Measurements from ENCODE around the gene IL19. TPM values are rescaled to one million over a fixed set of nuclear protein-coding genes. Genes with fewer than 3 reads are reported as not detected.

IL19 gene, protein sequence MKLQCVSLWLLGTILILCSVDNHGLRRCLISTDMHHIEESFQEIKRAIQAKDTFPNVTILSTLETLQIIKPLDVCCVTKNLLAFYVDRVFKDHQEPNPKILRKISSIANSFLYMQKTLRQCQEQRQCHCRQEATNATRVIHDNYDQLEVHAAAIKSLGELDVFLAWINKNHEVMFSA
- not detected in 2 replicates for total RNA-seq
- long read RNA-seq, result 0 reads

- no peak for DNase-seq (ENCODE audit: low read depth, low spot score)
- TF ChIP-seq CTCF (conservative IDR thresholded peaks at IDR 0.05), result no peak
- Mint-ChIP-seq H3K4me3 (no peak within 1 kb of the TSS), H3K4me1 (peaks cover 26% of the 10 kb centered on the region), H3K27ac (ENCODE audit: unreplicated experiment) (no peak within 1 kb of the TSS), H3K36me3 (ENCODE audit: low read depth) (no peaks in the 10 kb centered on the region), H3K27me3 (ENCODE audit: low read depth) (no peaks in the 10 kb centered on the region), H3K9me3 (no peaks in the 10 kb centered on the region)
Measured at GRCh38 chr1:206770531-206771337, at the start of gene IL19. Gene IL19 (plus strand): TSS chr1:206770773. CDS start chr1:206836663, 65,890 bp downstream.

GRCh38 chr1:206721454-206721853 is 49.1 kb upstream of the IL19 start:
- Mint-ChIP-seq H3K4me3 (no peak overlapping the region), H3K4me1 (peaks cover 19% of the 10 kb centered on the region), H3K27ac (ENCODE audit: unreplicated experiment) (no peak overlapping the region), H3K36me3 (ENCODE audit: low read depth) (no peaks in the 10 kb centered on the region), H3K9me3 (no peaks in the 10 kb centered on the region), H3K27me3 (ENCODE audit: low read depth) (no peaks in the 10 kb centered on the region)
- TF ChIP-seq CTCF (conservative IDR thresholded peaks at IDR 0.05), result no peak
- no peak for DNase-seq (ENCODE audit: low read depth, low spot score)

GRCh38 chr1:206722751-206723461 is 47.7 kb upstream of the IL19 start:
- TF ChIP-seq CTCF (conservative IDR thresholded peaks at IDR 0.05), result no peak
- Mint-ChIP-seq H3K4me1 (peaks cover 16% of the 10 kb centered on the region), H3K4me3 (no peak overlapping the region), H3K27ac (ENCODE audit: unreplicated experiment) (no peak overlapping the region), H3K9me3 (no peaks in the 10 kb centered on the region), H3K36me3 (ENCODE audit: low read depth) (no peaks in the 10 kb centered on the region), H3K27me3 (ENCODE audit: low read depth) (no peaks in the 10 kb centered on the region)
- DNase-seq (ENCODE audit: low read depth, low spot score), result no peak

- no peak for TF ChIP-seq CTCF (conservative IDR thresholded peaks at IDR 0.05)
- Mint-ChIP-seq H3K27ac (ENCODE audit: unreplicated experiment) (no peak overlapping the region), H3K27me3 (ENCODE audit: low read depth) (no peaks in the 10 kb centered on the region), H3K4me3 (no peak overlapping the region), H3K4me1 (peaks cover 16% of the 10 kb centered on the region), H3K36me3 (ENCODE audit: low read depth) (no peaks in the 10 kb centered on the region), H3K9me3 (no peaks in the 10 kb centered on the region)
- no peak for DNase-seq (ENCODE audit: low read depth, low spot score)
Measured at GRCh38 chr1:206723462-206723804, 47.1 kb upstream of the IL19 start.

GRCh38 chr1:206723805-206724472 is 46.6 kb upstream of the IL19 start:
- no peak overlapping the region for H3K4me3 Mint-ChIP-seq

More at GRCh38 chr1:206723805-206724472, 46.6 kb upstream of the IL19 start:
- peak overlapping the region; percentile 63 for H3K27ac Mint-ChIP-seq (ENCODE audit: unreplicated experiment)
- DNase-seq (ENCODE audit: low read depth, low spot score), result no peak
- TF ChIP-seq CTCF (conservative IDR thresholded peaks at IDR 0.05), result no peak
- H3K36me3 Mint-ChIP-seq (ENCODE audit: low read depth), result no peaks in the 10 kb centered on the region
- no peaks in the 10 kb centered on the region for H3K27me3 Mint-ChIP-seq (ENCODE audit: low read depth)
- peaks cover 16% of the 10 kb centered on the region for H3K4me1 Mint-ChIP-seq
- no peaks in the 10 kb centered on the region for H3K9me3 Mint-ChIP-seq
